B cell (primary cell): ENCODE measurements around the gene WT1.

Source experiments
- CTCF ChIP-seq: fragments of 200-600 bp; IDR thresholded peaks from one replicate; pipeline ENCODE4 v1.8.0; 2022; ENCODE audit warnings: antibody characterized with exemption, mild to moderate bottlenecking
- EZH2 ChIP-seq: IDR thresholded peaks from 2 replicates; pipeline ENCODE4 v1.6.1; 2012; ENCODE audit warnings: borderline replicate concordance, low read depth, mild to moderate bottlenecking, moderate library complexity, low read length; ENCODE audit not compliant: insufficient read depth, poor library complexity, severe bottlenecking

- TF ChIP-seq CTCF (no peak), EZH2 (no peak)
Measured at GRCh38 chr11:32430568-32431381, 4.6 kb downstream of the WT1 start.
